ENCODE measurements around the gene DLGAP4. TPM values are rescaled to one million over a fixed set of nuclear protein-coding genes. Genes with fewer than 3 reads are reported as not detected.

The DLGAP4 gene
- total and polyA plus RNA-seq, 2 of the 13 experiments (the other 11 are each of a cell fraction or from before 2014, with no cell fraction given), result 15.2 to 26.7 TPM

DNA sequence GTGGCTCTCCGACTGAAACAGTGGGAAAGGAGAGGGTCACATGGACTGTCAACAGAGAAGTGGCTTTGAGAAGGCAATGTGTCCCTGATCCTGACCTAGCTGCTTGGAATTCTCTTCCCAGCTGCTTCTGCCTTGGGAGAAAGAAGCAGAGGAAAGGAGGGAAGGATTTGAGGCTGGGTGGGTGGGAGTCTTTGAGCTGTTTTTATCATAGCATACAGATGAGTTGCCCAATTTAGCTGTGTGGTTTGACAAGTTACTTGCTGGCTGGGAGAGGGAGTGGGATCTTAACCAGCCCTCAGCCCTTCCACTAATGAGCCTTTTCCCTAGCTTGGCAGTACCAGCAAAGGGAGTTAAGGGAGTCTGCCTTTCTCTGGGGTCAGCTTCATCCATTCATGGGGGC is 184.1 kb downstream of the DLGAP4 start:
- Histone ChIP-seq H3K4me3 (replicated peaks in 1 of 3; ENCODE audit: insufficient read depth in 1 of 3, low read depth in 2 of 3, low read length in 3 of 3) (no peak overlapping the region), H3K79me2 (ENCODE audit: insufficient read depth, low read length) (peaks cover 11% of the 10 kb centered on the region), H2AFZ (ENCODE audit: low read length) (no peak overlapping the region), H3K27me3 (ENCODE audit: control insufficient read depth in 1 of 2, insufficient read depth in 2 of 2, low read length in 2 of 2) (no peaks in the 10 kb centered on the region), H3K4me1 (ENCODE audit: insufficient read depth, low read length) (peaks cover 24% of the 10 kb centered on the region), H3K27ac (ENCODE audit: extremely low read length, insufficient read depth, low read length) (no peak overlapping the region), H3K36me3 (replicated peaks in 1 of 2; ENCODE audit: control insufficient read depth in 1 of 2, insufficient read depth in 2 of 2, low read length in 2 of 2) (peaks cover 1 to 17% of the 10 kb centered on the region in 2 experiments; a peak in 3 of 5 replicates), H3K9ac (ENCODE audit: insufficient read depth, low read depth, low read length) (no peak overlapping the region), H4K20me1 (ENCODE audit: insufficient read depth, low read length) (peaks cover 8% of the 10 kb centered on the region), H3K9me3 (ENCODE audit: low read length) (no peaks in the 10 kb centered on the region), H3K4me2 (ENCODE audit: low read depth, low read length) (no peak overlapping the region)
- ATAC-seq (no peak), DNase-seq (ENCODE audit: low spot score) (no peak), FAIRE-seq (no peak)
- 100% methylated on average over 1 of the region's 1 CpG for WGBS (ENCODE audit: low lambda C conversion rate)
- TF ChIP-seq ZNF776 (CRISPR knock-in tag; IDR thresholded peaks at IDR 0.05), result 0 out of 2 replicates have a peak, but pooled peaks have one; percentile 45
- TF ChIP-seq TCF7 (IDR thresholded peaks at IDR 0.05; ENCODE audit: low read depth), result no peak
- no peak for TF ChIP-seq TCF12 (IDR thresholded peaks at IDR 0.05)
- 0 out of 2 replicates have a peak, but pooled peaks have one; percentile 46 for TF ChIP-seq TCF12 (CRISPR knock-in tag; IDR thresholded peaks at IDR 0.05)
- intact Hi-C loops (cut with micrococcal nuclease; ENCODE audit: unreplicated experiment) (no loop called here), in situ Hi-C loops (cut with HindIII; ENCODE audit: extremely low pct_ligation_motif_present, low pct_unique_long_range_greater_than_20kb) (no loop called here)
- ChIA-PET CTCF (ENCODE audit: low intra/inter-chr PET ratio, low total read pairs) (no interaction called here), POLR2A (no interaction called here)
- BruUV-seq (replicated peaks), result no TSS peak

DNA sequence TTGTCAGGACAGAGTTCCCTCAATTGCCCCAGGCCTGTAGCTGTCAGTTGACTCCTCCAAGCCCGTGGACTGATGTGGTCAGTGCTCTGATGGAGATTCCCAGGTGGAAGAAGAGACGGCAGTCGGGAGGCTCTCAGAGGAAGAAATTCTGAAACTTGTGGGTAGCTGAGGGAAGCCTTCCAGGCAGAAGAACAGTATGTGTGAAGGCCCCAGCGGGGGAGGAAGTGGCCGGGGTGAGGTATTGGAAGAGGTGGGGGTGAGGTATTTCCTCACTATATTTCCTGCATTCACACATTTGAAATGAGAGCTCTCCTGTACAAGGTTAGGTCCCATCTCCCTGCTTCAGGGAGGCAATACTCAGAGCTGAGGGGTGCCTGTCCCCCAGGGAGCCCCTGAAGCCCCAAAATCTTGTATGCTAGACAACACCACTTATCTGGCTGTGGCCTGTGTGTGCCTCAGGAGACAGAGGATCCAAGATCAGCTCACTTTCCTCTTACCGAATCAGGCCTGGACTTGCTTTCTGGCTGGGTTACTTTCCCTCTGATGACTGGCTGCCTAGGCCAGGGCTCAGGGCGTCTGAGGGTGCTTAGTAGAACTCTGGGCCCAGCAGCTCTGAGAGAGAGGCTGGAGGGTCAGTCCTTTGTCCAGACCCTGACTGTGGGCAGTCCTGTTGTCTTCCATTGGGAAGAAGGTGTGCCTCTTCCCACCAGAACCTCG is 185.9 kb downstream of the DLGAP4 start:
- H3K79me2 ChIP-seq (ENCODE audit: insufficient read depth, low read length), result peaks cover 12% of the 10 kb centered on the region
- no peaks in the 10 kb centered on the region for H3K27me3 ChIP-seq (ENCODE audit: control insufficient read depth in 1 of 2, insufficient read depth in 2 of 2, low read length in 2 of 2)
- POLR2A ChIA-PET, result interaction anchor here (0.6 kb wide), 1 partner anchor 234 kb away, joined by 3 read pairs; no protein-coding TSS in a partner anchor
- H3K36me3 ChIP-seq (replicated peaks in 1 of 2; ENCODE audit: control insufficient read depth in 1 of 2, insufficient read depth in 2 of 2, low read length in 2 of 2), result peaks cover 16 to 33% of the 10 kb centered on the region in 2 experiments
- H3K4me3 ChIP-seq (replicated peaks in 1 of 3; ENCODE audit: insufficient read depth in 1 of 3, low read depth in 2 of 3, low read length in 3 of 3), result no peak overlapping the region
- H3K4me1 ChIP-seq (ENCODE audit: insufficient read depth, low read length), result peaks cover 15% of the 10 kb centered on the region
- FAIRE-seq (no peak), DNase-seq (ENCODE audit: low spot score) (no peak), ATAC-seq (no peak; the same call in 2 of the 3 replicates)
- no peak overlapping the region for H2AFZ ChIP-seq (ENCODE audit: low read length)
- 98% methylated on average over 8 of the region's 8 CpGs for WGBS (ENCODE audit: low lambda C conversion rate)
- CTCF ChIA-PET (ENCODE audit: low intra/inter-chr PET ratio, low total read pairs), result no interaction called here
- intact Hi-C loops (cut with micrococcal nuclease; ENCODE audit: unreplicated experiment) (no loop called here), in situ Hi-C loops (cut with HindIII; ENCODE audit: extremely low pct_ligation_motif_present, low pct_unique_long_range_greater_than_20kb) (no loop called here)
- BruUV-seq (replicated peaks), result no TSS peak
- peaks cover 8% of the 10 kb centered on the region for H4K20me1 ChIP-seq (ENCODE audit: insufficient read depth, low read length)
- H3K27ac ChIP-seq (ENCODE audit: extremely low read length, insufficient read depth, low read length), result no peak overlapping the region
- no peaks in the 10 kb centered on the region for H3K9me3 ChIP-seq (ENCODE audit: low read length)
- H3K4me2 ChIP-seq (ENCODE audit: low read depth, low read length), result no peak overlapping the region
- H3K9ac ChIP-seq (ENCODE audit: insufficient read depth, low read depth, low read length), result no peak overlapping the region
- no peak for TF ChIP-seq JUN (CRISPR knock-in tag; IDR thresholded peaks at IDR 0.05)
- TF ChIP-seq ZHX2 (IDR thresholded peaks at IDR 0.05; ENCODE audit: low read depth), result no peak
- TF ChIP-seq ZHX2 (CRISPR knock-in tag; IDR thresholded peaks at IDR 0.05; ENCODE audit: borderline replicate concordance), result no peak
- no peak for TF ChIP-seq ZNF484 (CRISPR knock-in tag; IDR thresholded peaks at IDR 0.05; ENCODE audit: borderline replicate concordance, low read depth)
- TF ChIP-seq HNRNPLL (IDR thresholded peaks at IDR 0.05; ENCODE audit: low read depth, low read length, poor library complexity, severe bottlenecking), result no peak
- no peak for TF ChIP-seq DR1 (CRISPR knock-in tag; IDR thresholded peaks at IDR 0.05)
- no peak for TF ChIP-seq ZNF674 (CRISPR knock-in tag; IDR thresholded peaks at IDR 0.05; ENCODE audit: low read depth)
- no peak for TF ChIP-seq ZFP37 (CRISPR knock-in tag; IDR thresholded peaks at IDR 0.05; ENCODE audit: borderline replicate concordance)
- no peak for TF ChIP-seq ZNF557 (CRISPR knock-in tag; IDR thresholded peaks at IDR 0.05)

All from HepG2 (cell line).